ENCODE data around the gene PLA2G15. TPM values are rescaled to one million over a fixed set of nuclear protein-coding genes. Genes with fewer than 3 reads are reported as not detected.

The PLA2G15 gene
- total and polyA plus RNA-seq, 11 donors: 25.8 to 68.0 (median 45.4) TPM

GRCh38 chr16:68228652-68229051 is 16.5 kb upstream of the PLA2G15 start:
- peak overlapping the region in 1 of 12 donors; percentile 4 for H3K27ac ChIP-seq
- DNase-seq (no peak), ATAC-seq (no peak)
- H3K4me1 ChIP-seq: peaks cover 0 to 27% (median 15%) of the 10 kb centered on the region in 12 donors
- H3K4me3 ChIP-seq: no peak overlapping the region
- peaks cover 0 to 37% (median 15%) of the 10 kb centered on the region in 9 donors for H3K36me3 ChIP-seq
- no peaks in the 10 kb centered on the region for H3K27me3 ChIP-seq
- 88 to 91% (median 89%) methylated on average over 3 of the region's 3 CpGs for WGBS, 4 donors
- no peak for TF ChIP-seq CTCF (IDR thresholded peaks at IDR 0.05)
- TF ChIP-seq POLR2A (IDR thresholded peaks at IDR 0.05): no peak
- H3K9me3 ChIP-seq: no peaks in the 10 kb centered on the region
- intact Hi-C loops (cut with DNase I): loop anchor here in 9 of 10 donors (1.0 to 10.0 kb wide), 12 partner anchors 134 to 424 kb away; partner anchors contain the start of genes NFATC3 (in 2 of the 9), DPEP2 (in 1 of the 9), RANBP10 (in 1 of the 9) and TSNAXIP1 (in 1 of the 9)

GRCh38 chr16:68229431-68230175 is 15.6 kb upstream of the PLA2G15 start:
- Histone ChIP-seq H3K27ac (peak overlapping the region in 2 of 12 donors; percentile 4 to 14), H3K4me1 (peaks cover 0 to 30% (median 15%) of the 10 kb centered on the region in 12 donors), H3K27me3 (no peaks in the 10 kb centered on the region), H3K4me3 (no peak overlapping the region), H3K36me3 (peaks cover 0 to 35% (median 15%) of the 10 kb centered on the region in 9 donors), H3K9me3 (no peaks in the 10 kb centered on the region)
- peak in 2 of 5 donors; percentile 29 to 46 for DNase-seq
- 45 to 67% (median 60%) methylated on average over 1 to 4 of the region's 4 CpGs for WGBS, 4 donors
- intact Hi-C loops (cut with DNase I): loop anchor here (1.0 to 10.0 kb wide), 14 partner anchors 135 to 1485 kb away; partner anchors contain the start of genes NFATC3 (in 2 of the 10), RANBP10 (in 2 of the 10), TSNAXIP1 (in 2 of the 10) and DPEP2 (in 1 of the 10)
- TF ChIP-seq CTCF (IDR thresholded peaks at IDR 0.05): peak; percentile 80 to 94 (median 90)
- TF ChIP-seq POLR2A (IDR thresholded peaks at IDR 0.05): no peak
- ATAC-seq: peak; percentile 11 to 55 (median 36)

- WGBS, 4 donors: 91 to 97% (median 93%) methylated on average over 7 to 9 of the region's 9 CpGs
- Histone ChIP-seq H3K9me3 (no peaks in the 10 kb centered on the region), H3K4me3 (no peak overlapping the region), H3K27ac (no peak overlapping the region), H3K4me1 (peaks cover 0 to 31% (median 15%) of the 10 kb centered on the region in 12 donors), H3K36me3 (peaks cover 0 to 30% (median 15%) of the 10 kb centered on the region in 9 donors), H3K27me3 (no peaks in the 10 kb centered on the region)
- intact Hi-C loops (cut with DNase I): loop anchor here in 5 of 10 donors (5.0 to 10.0 kb wide), 4 partner anchors 238 to 1485 kb away; partner anchors contain the start of genes RANBP10 (in 1 of the 5), SLC12A4 (in 1 of the 5) and TSNAXIP1 (in 1 of the 5)
- TF ChIP-seq CTCF (IDR thresholded peaks at IDR 0.05) (no peak), POLR2A (IDR thresholded peaks at IDR 0.05) (no peak)
- DNase-seq (peak in 1 of 5 donors; percentile 48), ATAC-seq (no peak)
These were observed 15.0 kb upstream of the PLA2G15 start for GRCh38 chr16:68230176-68230571.

- peak in 1 of 5 donors; percentile 21 for DNase-seq
- no peak overlapping the region for H3K4me3 ChIP-seq
These were observed 14.2 kb upstream of the PLA2G15 start for GRCh38 chr16:68230956-68231355.

More at GRCh38 chr16:68230956-68231355, 14.2 kb upstream of the PLA2G15 start:
- Histone ChIP-seq H3K4me1 (peaks cover 0 to 39% (median 18%) of the 10 kb centered on the region in 12 donors), H3K27ac (no peak overlapping the region), H3K9me3 (no peaks in the 10 kb centered on the region), H3K36me3 (peaks cover 0 to 22% (median 13%) of the 10 kb centered on the region in 9 donors), H3K27me3 (peaks cover 0 to 2% (median 0%) of the 10 kb centered on the region in 9 donors)
- TF ChIP-seq CTCF (IDR thresholded peaks at IDR 0.05): no peak
- TF ChIP-seq POLR2A (IDR thresholded peaks at IDR 0.05): no peak
- no peak for ATAC-seq
- 87 to 93% (median 90%) methylated on average over 12 of the region's 12 CpGs for WGBS, 4 donors
- intact Hi-C loops (cut with DNase I): loop anchor here in 5 of 10 donors (5.0 to 10.0 kb wide), 4 partner anchors 239 to 1486 kb away; partner anchors contain the start of genes RANBP10 (in 1 of the 5), SLC12A4 (in 1 of the 5) and TSNAXIP1 (in 1 of the 5)
